Right cardiac atrium (tissue), 5 donors: Measurements from ENCODE around the gene CIDEB. TPM values are rescaled to one million over a fixed set of nuclear protein-coding genes. Genes with fewer than 3 reads are reported as not detected.
"Not testable (repeated sequence)": the region's sequence is repeated elsewhere in the genome, so short reads cannot be mapped to it uniquely, and the experiment has no call there.

ENCODE experiments used
- ATAC-seq, 2 donors: fragments of 200-7000 bp; cut with Tn5 transposase; one replicate each; pipeline versions ENCODE4 v1.8.0 to v1.9.1; 2020; ENCODE audit warnings: moderate library complexity in 2 of 2, mild to moderate bottlenecking in 1 of 2
- DNase-seq, 3 donors: peaks; one replicate each; pipeline ENCODE4 v3.0.0-alpha.2; 2020
- H3K27ac ChIP-seq: one replicate; pipeline ENCODE4 v1.5.1; 2013; ENCODE audit warnings: mild to moderate bottlenecking, low read length, control low read depth, moderate library complexity
- H3K27me3 ChIP-seq: one replicate; pipeline ENCODE4 v1.6.1; 2013; ENCODE audit not compliant: control insufficient read depth, insufficient read depth
- H3K4me1 ChIP-seq: one replicate; pipeline ENCODE4 v1.6.1; 2013; ENCODE audit warnings: low read length; ENCODE audit not compliant: control insufficient read depth, insufficient read depth
- H3K4me3 ChIP-seq: one replicate; pipeline ENCODE4 v1.5.1; 2013; ENCODE audit warnings: low read length, control low read depth
- H3K9me3 ChIP-seq: one replicate; pipeline ENCODE4 v1.6.1; 2013; ENCODE audit warnings: low read length; ENCODE audit not compliant: control insufficient read depth
- WGBS: extraction: QIAGEN DNeasy Blood & Tissue Kit; methylation state at CpG from one replicate; pipeline ENCODE4 v1.1.7; 2013; 5-methylcytosine and 5-hydroxymethylcytosine counted together
- intact Hi-C, 4 donors: fragments of 100-400 bp; cut with DNase I; formaldehyde crosslinking; loops; one replicate each; pipeline versions ENCODE4 v1.11.0 to v1.14.0; 2022 to 2023
- long read RNA-seq, 4 donors: library from polyadenylated mRNA; unstranded; transcript quantifications; one replicate each; pipeline ENCODE4 v2.0.0, GENCODE V29; 2020 to 2021
- polyA plus RNA-seq: library from polyadenylated mRNA; stranded (reverse); fragments of 200-250 nt; gene quantifications from one replicate; pipeline ENCODE4 v1.2.3, GENCODE V29; 2013
- total RNA-seq, 4 donors: library from RNA; stranded (reverse); fragmentation: NEBNext Ultra II Directional; extraction: Animal tissue kit (Norgen Biotek cat#: 25700); gene quantifications; one replicate each; pipeline ENCODE4 v1.2.1, GENCODE V29; 2021
- donor health status: healthy with polysubstance abuse.
- donor health status: DM: no; HTN: yes; CAD: no.
- donor health status: DM: no; HTN: no; CAD: no.
- donor health status: DM: no; HTN: yes; CAD: no; lungs with severe emphysema.
- donor health status: DM: yes; HTN: yes; CAD: no.

The CIDEB gene
- total RNA-seq (1 to 10 TPM; 5.8 to 8.5 (median 6.9) TPM), polyA plus RNA-seq (3.6 TPM)
- long read RNA-seq, donor 1, transcript CIDEB-201 (7 exons, 2,294 nt): major isoform, 5 of 19 reads
- long read RNA-seq, donor 1, partial matches to known transcripts: 2 of 19 reads
- long read RNA-seq, donor 1, other reads (novel, unspliced or antisense): 8 of 19 reads
- long read RNA-seq, donor 2, partial matches to known transcripts: 0 of 5 reads
- long read RNA-seq, donor 2, other reads (novel, unspliced or antisense): 2 of 5 reads
- long read RNA-seq, donor 3, partial matches to known transcripts: 0 of 2 reads
- long read RNA-seq, donor 3, other reads (novel, unspliced or antisense): 2 of 2 reads
- long read RNA-seq, donor 4, transcript CIDEB-201 (7 exons, 2,294 nt): major isoform, 5 of 10 reads
- long read RNA-seq, donor 4, partial matches to known transcripts: 1 of 10 reads
- long read RNA-seq, donor 4, other reads (novel, unspliced or antisense): 4 of 10 reads

GRCh38 chr14:24307575-24308341 is at the start of gene CIDEB:
CIDEB (minus strand) TSS chr14:24307977; CDS start chr14:24307858, 119 bp downstream.
- WGBS: 60% methylated on average over 6 of the region's 6 CpGs
- H3K4me1 ChIP-seq: peaks cover 6% of the 10 kb centered on the region
- no peaks in the 10 kb centered on the region for H3K9me3 ChIP-seq
- H3K27ac ChIP-seq: no peak within 1 kb of the TSS
- DNase-seq (peak in 2 of 3 donors; percentile 64 to 77), ATAC-seq (no peak)
- no peak within 1 kb of the TSS for H3K4me3 ChIP-seq
- H3K27me3 ChIP-seq: no peaks in the 10 kb centered on the region
- intact Hi-C loops: no loop called here

GRCh38 chr14:24356208-24356607 is 48.4 kb upstream of the CIDEB start:
- no peak for DNase-seq
- intact Hi-C loops: no loop called here
- Histone ChIP-seq H3K4me3 (no peak overlapping the region), H3K27me3 (no peaks in the 10 kb centered on the region), H3K9me3 (no peaks in the 10 kb centered on the region), H3K4me1 (no peaks in the 10 kb centered on the region), H3K27ac (no peak overlapping the region)
- ATAC-seq: no peak
- WGBS: 85% methylated on average over 4 of the region's 4 CpGs

GRCh38 chr14:24355009-24355408 is 47.2 kb upstream of the CIDEB start:
- intact Hi-C loops: no loop called here
- no peak overlapping the region for H3K4me3 ChIP-seq
- ATAC-seq (no peak), DNase-seq (no peak)
- H3K27me3 ChIP-seq: no peaks in the 10 kb centered on the region
- H3K27ac ChIP-seq: no peak overlapping the region
- H3K9me3 ChIP-seq: no peaks in the 10 kb centered on the region
- H3K4me1 ChIP-seq: no peaks in the 10 kb centered on the region
- WGBS: 86% methylated on average over 7 of the region's 7 CpGs

GRCh38 chr14:24354482-24354825 is 46.7 kb upstream of the CIDEB start:
- 92% methylated on average over 3 of the region's 3 CpGs for WGBS
- H3K27ac ChIP-seq: not testable (repeated sequence)

GRCh38 chr14:24353559-24354481 is 46.0 kb upstream of the CIDEB start:
- intact Hi-C loops: no loop called here
- Histone ChIP-seq H3K4me3 (no peak overlapping the region), H3K27ac (no peak overlapping the region), H3K27me3 (no peaks in the 10 kb centered on the region), H3K9me3 (no peaks in the 10 kb centered on the region), H3K4me1 (no peaks in the 10 kb centered on the region)
- 75% methylated on average over 5 of the region's 5 CpGs for WGBS
- no peak for DNase-seq
- no peak for ATAC-seq

More at GRCh38 chr14:24354482-24354825, 46.7 kb upstream of the CIDEB start:
- DNase-seq, intact Hi-C loops, ATAC-seq, H3K9me3 ChIP-seq, H3K4me1 ChIP-seq, H3K27me3 ChIP-seq, H3K4me3 ChIP-seq: not testable (repeated sequence)

- DNase-seq (no peak), ATAC-seq (peak; percentile 58 to 72)
- H3K4me3 ChIP-seq: no peak overlapping the region
- H3K27ac ChIP-seq: no peak overlapping the region
- H3K27me3 ChIP-seq: no peaks in the 10 kb centered on the region
- WGBS: 11% methylated on average over 4 of the region's 4 CpGs
- intact Hi-C loops: no loop called here
- no peaks in the 10 kb centered on the region for H3K9me3 ChIP-seq
- no peaks in the 10 kb centered on the region for H3K4me1 ChIP-seq
Observed at GRCh38 chr14:24351517-24351916, 43.7 kb upstream of the CIDEB start.

GRCh38 chr14:24349742-24350141 is 42.0 kb upstream of the CIDEB start:
- intact Hi-C loops: no loop called here
- no peak for DNase-seq
- H3K27ac ChIP-seq: no peak overlapping the region
- H3K4me1 ChIP-seq: no peaks in the 10 kb centered on the region
- WGBS: 60% methylated on average over 5 of the region's 5 CpGs
- H3K27me3 ChIP-seq: no peaks in the 10 kb centered on the region
- no peaks in the 10 kb centered on the region for H3K9me3 ChIP-seq
- no peak for ATAC-seq
- H3K4me3 ChIP-seq: no peak overlapping the region

GRCh38 chr14:24348186-24348585 is 40.4 kb upstream of the CIDEB start:
- WGBS: 98% methylated on average over 2 of the region's 2 CpGs
- intact Hi-C loops: no loop called here
- DNase-seq (no peak), ATAC-seq (no peak)
- no peak overlapping the region for H3K4me3 ChIP-seq
- H3K4me1 ChIP-seq: no peaks in the 10 kb centered on the region
- no peaks in the 10 kb centered on the region for H3K9me3 ChIP-seq
- no peak overlapping the region for H3K27ac ChIP-seq
- no peaks in the 10 kb centered on the region for H3K27me3 ChIP-seq

- 36% methylated on average over 1 of the region's 1 CpG for WGBS
- Histone ChIP-seq H3K9me3 (no peaks in the 10 kb centered on the region), H3K27me3 (no peaks in the 10 kb centered on the region), H3K4me1 (no peaks in the 10 kb centered on the region), H3K27ac (peak overlapping the region; percentile 43), H3K4me3 (no peak overlapping the region)
- peak; percentile 27 to 81 for ATAC-seq
- no peak for DNase-seq
- intact Hi-C loops: no loop called here
Observed at GRCh38 chr14:24347134-24347533, 39.4 kb upstream of the CIDEB start.

GRCh38 chr14:24343795-24344660 is 36.3 kb upstream of the CIDEB start:
- no peak for ATAC-seq
- Histone ChIP-seq H3K27me3 (no peaks in the 10 kb centered on the region), H3K4me1 (no peaks in the 10 kb centered on the region), H3K9me3 (no peaks in the 10 kb centered on the region), H3K4me3 (no peak overlapping the region), H3K27ac (no peak overlapping the region)
- intact Hi-C loops: no loop called here
- DNase-seq: no peak
- WGBS: 71% methylated on average over 7 of the region's 7 CpGs
